ENCODE data around the gene UGT1A7.
"Not testable (repeated sequence)": the region's sequence is repeated elsewhere in the genome, so short reads cannot be mapped to it uniquely, and the experiment has no call there.

UGT1A7 gene

DNA sequence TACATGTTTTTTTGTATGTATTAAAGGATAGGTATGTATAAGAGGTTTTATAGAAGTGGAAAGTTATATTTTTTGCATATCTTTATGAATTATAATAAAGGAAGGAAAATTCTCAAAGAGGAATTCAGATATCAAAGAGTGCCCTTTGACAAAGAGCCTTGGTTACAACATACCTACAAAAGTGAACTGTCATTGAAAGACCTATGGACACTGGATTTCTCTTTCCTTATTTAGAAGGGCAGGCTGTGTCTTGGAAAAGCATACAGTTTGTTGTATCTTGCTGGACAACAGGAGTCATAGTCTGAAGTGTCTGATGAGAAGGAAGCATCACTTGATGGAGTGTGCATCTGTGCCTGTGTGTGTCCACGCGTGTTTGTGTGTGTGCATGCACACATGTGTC is 30.3 kb upstream of the UGT1A7 start:
- ChIA-PET POLR2A (ENCODE audit: low non-redundant PET) (no interaction called here), CTCF (interaction anchor here (1.0 kb wide), 1 partner anchor 288 kb away, joined by 4 read pairs; no protein-coding TSS in a partner anchor)
- DNase-seq (ENCODE audit: low spot score), result no peak
- peak overlapping the region; percentile 45; the same call in 1 of the 2 replicates for H3K27ac ChIP-seq
- TF ChIP-seq CTCF (conservative IDR thresholded peaks at IDR 0.05; ENCODE audit: low read depth), result no peak

GRCh38 chr2:233654501-233654900 is 27.2 kb upstream of the UGT1A7 start:
- CTCF ChIA-PET, result no interaction called here
- no peak overlapping the region for H3K27ac ChIP-seq
- DNase-seq (ENCODE audit: low spot score), result no peak
- TF ChIP-seq CTCF (conservative IDR thresholded peaks at IDR 0.05; ENCODE audit: low read depth), result no peak
- POLR2A ChIA-PET (ENCODE audit: low non-redundant PET), result no interaction called here

GRCh38 chr2:233655043-233655442 is 26.7 kb upstream of the UGT1A7 start:
- no peak for DNase-seq (ENCODE audit: low spot score)
- CTCF ChIA-PET, result no interaction called here
- H3K27ac ChIP-seq, result no peak overlapping the region
- no peak for TF ChIP-seq CTCF (conservative IDR thresholded peaks at IDR 0.05; ENCODE audit: low read depth)
- POLR2A ChIA-PET (ENCODE audit: low non-redundant PET), result no interaction called here

DNA sequence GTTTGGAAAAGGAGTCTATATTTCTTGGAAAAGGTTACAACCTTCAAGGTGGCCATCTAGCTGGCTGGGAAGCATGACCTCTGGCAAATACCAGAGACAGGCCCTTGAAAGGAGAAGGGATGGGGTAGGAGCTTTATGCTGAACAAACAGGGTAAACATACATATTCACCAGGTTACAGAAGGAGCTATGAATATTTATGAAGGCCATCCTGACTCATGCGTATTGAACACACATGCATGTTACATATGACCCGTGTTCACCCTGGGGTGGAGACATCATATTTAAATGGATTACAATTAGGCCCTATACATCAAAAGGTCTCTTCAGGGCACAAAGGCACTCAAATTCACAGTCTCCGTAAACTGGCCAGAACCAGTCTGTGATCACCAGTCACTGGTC is 25.8 kb upstream of the UGT1A7 start:
- H3K27ac ChIP-seq; CTCF ChIA-PET; POLR2A ChIA-PET (ENCODE audit: low non-redundant PET); DNase-seq (ENCODE audit: low spot score): not testable (repeated sequence)

DNA sequence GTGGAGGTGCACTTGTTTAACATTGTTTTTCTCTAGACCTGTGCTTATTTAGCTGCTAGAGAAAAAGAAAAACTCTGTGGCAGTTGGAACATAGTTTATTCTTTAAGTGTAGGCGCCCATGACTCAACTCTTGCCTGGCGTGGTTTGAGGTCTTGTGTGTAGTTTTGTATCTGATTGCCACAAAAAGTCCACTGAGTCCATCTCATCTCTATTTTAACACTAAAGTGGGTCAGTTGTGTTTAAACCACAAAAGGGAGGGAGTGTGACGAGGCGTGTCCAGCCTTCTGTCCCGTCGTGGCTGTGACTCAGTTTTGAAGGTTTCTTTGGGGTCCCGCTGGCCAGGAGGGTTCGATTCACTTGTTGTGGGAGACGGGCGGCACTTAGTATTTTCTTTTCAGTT is 25.3 kb upstream of the UGT1A7 start:
- ChIA-PET POLR2A (ENCODE audit: low non-redundant PET) (no interaction called here), CTCF (no interaction called here)
- TF ChIP-seq CTCF (conservative IDR thresholded peaks at IDR 0.05; ENCODE audit: low read depth), result no peak
- no peak for DNase-seq (ENCODE audit: low spot score)
- H3K27ac ChIP-seq, result no peak overlapping the region

DNA sequence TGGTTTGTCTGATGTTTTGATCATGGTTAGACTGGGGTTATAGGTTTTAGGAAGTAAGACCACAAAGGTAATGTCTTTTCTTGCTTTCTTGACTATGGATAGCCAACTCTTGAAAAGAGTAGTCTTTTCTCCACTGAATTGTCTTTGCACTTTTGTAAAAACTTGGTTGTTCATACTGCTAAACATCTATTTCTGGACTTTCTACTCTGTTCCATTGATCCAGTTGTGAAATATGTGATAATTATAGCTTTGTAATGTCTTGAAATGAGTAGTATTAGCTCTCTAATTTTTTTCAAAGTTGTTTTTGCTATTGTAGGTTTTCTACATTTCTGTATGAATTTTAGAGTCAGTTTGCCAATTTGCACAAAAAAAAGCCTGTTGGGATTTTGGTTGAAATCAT is 23.1 kb upstream of the UGT1A7 start:
- ChIA-PET POLR2A (ENCODE audit: low non-redundant PET) (no interaction called here), CTCF (no interaction called here)
- no peak for DNase-seq (ENCODE audit: low spot score)
- H3K27ac ChIP-seq, result no peak overlapping the region
- no peak for TF ChIP-seq CTCF (conservative IDR thresholded peaks at IDR 0.05; ENCODE audit: low read depth)

DNA sequence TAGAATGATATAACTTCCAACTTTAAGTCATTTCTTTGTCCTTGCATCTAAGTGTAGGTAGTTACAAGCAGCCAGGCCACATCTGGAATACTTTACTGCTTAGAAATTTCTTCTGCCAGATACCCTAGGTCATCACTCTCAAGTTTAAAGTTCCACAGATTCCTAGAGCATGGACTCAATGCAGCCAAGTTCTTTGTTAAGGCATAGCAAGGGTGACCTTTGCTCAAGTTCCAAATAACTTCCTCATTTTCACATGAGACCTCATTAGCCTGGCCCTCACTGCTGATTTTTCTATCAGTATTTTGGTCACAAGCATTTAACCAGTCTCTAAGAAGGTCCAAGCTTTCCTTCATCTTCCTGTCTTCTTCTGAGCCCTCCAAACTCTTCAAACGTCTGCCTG is 17.8 kb upstream of the UGT1A7 start:
- H3K27ac ChIP-seq, result no peak overlapping the region
- ChIA-PET CTCF (interaction anchor here (0.6 kb wide), 1 partner anchor 167 kb away, joined by 3 read pairs; no protein-coding TSS in a partner anchor), POLR2A (ENCODE audit: low non-redundant PET) (no interaction called here)
- no peak for TF ChIP-seq CTCF (conservative IDR thresholded peaks at IDR 0.05; ENCODE audit: low read depth)
- DNase-seq (ENCODE audit: low spot score), result no peak
